H9 (cell line): Measurements from ENCODE around the gene MAGI1. TPM values are rescaled to one million over a fixed set of nuclear protein-coding genes. Genes with fewer than 3 reads are reported as not detected.

Experiments used
- DNase-seq: peaks from one replicate; pipeline ENCODE4 v3.0.0-alpha.2; 2017
- H2AFZ ChIP-seq: one replicate; pipeline ENCODE4 v1.6.1; 2013; ENCODE audit warnings: mild to moderate bottlenecking, low read length, control low read depth, moderate library complexity
- H2AK5ac ChIP-seq: 2 replicates; pipeline ENCODE4 v1.6.1; 2013; ENCODE audit warnings: low read length, control low read depth, mixed read lengths; ENCODE audit not compliant: insufficient read length
- H2BK120ac ChIP-seq: one replicate; pipeline ENCODE4 v1.6.1; 2013; ENCODE audit warnings: low read depth, mild to moderate bottlenecking, low read length, control low read depth, inconsistent platforms; ENCODE audit not compliant: poor library complexity, severe bottlenecking
- H2BK12ac ChIP-seq: 2 replicates; pipeline ENCODE4 v1.6.1; 2013; ENCODE audit warnings: low read length, control low read depth, mixed read lengths, low read depth; ENCODE audit not compliant: insufficient read length
- H2BK15ac ChIP-seq: 2 replicates; pipeline ENCODE4 v1.6.1; 2013; ENCODE audit warnings: low read depth, low read length, control low read depth
- H2BK20ac ChIP-seq: one replicate; pipeline ENCODE4 v1.6.1; 2013; ENCODE audit warnings: low read depth, mild to moderate bottlenecking, low read length, control low read depth, inconsistent platforms; ENCODE audit not compliant: poor library complexity, severe bottlenecking
- H2BK5ac ChIP-seq: 2 replicates; pipeline ENCODE4 v1.6.1; 2013; ENCODE audit warnings: low read length, control low read depth, mixed read lengths; ENCODE audit not compliant: insufficient read length
- H3K14ac ChIP-seq: 2 replicates; pipeline ENCODE4 v1.6.1; 2013; ENCODE audit warnings: low read length, control low read depth; ENCODE audit not compliant: insufficient read depth
- H3K18ac ChIP-seq: 2 replicates; pipeline ENCODE4 v1.6.1; 2013; ENCODE audit warnings: low read depth, mild to moderate bottlenecking, mixed read lengths, low read length, control low read depth; ENCODE audit not compliant: insufficient read length
- H3K23ac ChIP-seq: 2 replicates; pipeline ENCODE4 v1.6.1; 2013; ENCODE audit warnings: low read length, control low read depth, mixed read lengths, low read depth; ENCODE audit not compliant: insufficient read length
- H3K23me2 ChIP-seq: 2 replicates; pipeline ENCODE4 v1.6.1; 2013; ENCODE audit warnings: low read depth, mild to moderate bottlenecking, mixed read lengths, low read length, control low read depth; ENCODE audit not compliant: insufficient read length, poor library complexity, severe bottlenecking
- H3K27ac ChIP-seq: 2 replicates; pipeline ENCODE4 v1.5.1; 2013; ENCODE audit warnings: low read length, control low read depth, mixed read lengths, low read depth; ENCODE audit not compliant: insufficient read length
- H3K27me3 ChIP-seq: 2 replicates; pipeline ENCODE4 v1.6.1; 2013; ENCODE audit warnings: low read length, control low read depth, inconsistent platforms; ENCODE audit not compliant: insufficient read depth
- H3K4ac ChIP-seq: 2 replicates; pipeline ENCODE4 v1.6.1; 2013; ENCODE audit warnings: low read depth, mild to moderate bottlenecking, control low read depth, inconsistent platforms, low read length, moderate library complexity
- H3K4me1 ChIP-seq: 2 replicates; pipeline ENCODE4 v1.6.1; 2013; ENCODE audit warnings: low read length, control low read depth, inconsistent platforms; ENCODE audit not compliant: insufficient read depth
- H3K4me2 ChIP-seq: 2 replicates; pipeline ENCODE4 v1.6.1; 2013; ENCODE audit warnings: low read length, control low read depth, mixed read lengths; ENCODE audit not compliant: insufficient read length, insufficient read depth
- H3K56ac ChIP-seq: 2 replicates; pipeline ENCODE4 v1.6.1; 2013; ENCODE audit warnings: low read depth, mild to moderate bottlenecking, mixed read lengths, low read length, control low read depth; ENCODE audit not compliant: insufficient read length
- H3K79me1 ChIP-seq: 2 replicates; pipeline ENCODE4 v1.6.1; 2013; ENCODE audit warnings: low read depth, mild to moderate bottlenecking, moderate library complexity, low read length, control low read depth, inconsistent platforms; ENCODE audit not compliant: insufficient read depth, poor library complexity, severe bottlenecking
- H3K79me2 ChIP-seq: 2 replicates; pipeline ENCODE4 v1.6.1; 2013; ENCODE audit warnings: low read length, control low read depth, inconsistent platforms; ENCODE audit not compliant: insufficient read depth
- H3K9ac ChIP-seq: 2 replicates; pipeline ENCODE4 v1.6.1; 2013; ENCODE audit warnings: low read length, control low read depth, mixed read lengths; ENCODE audit not compliant: insufficient read length; ENCODE audit errors: extremely low read depth
- H3K9me3 ChIP-seq: one replicate; pipeline ENCODE4 v1.6.1; 2013; ENCODE audit warnings: low read depth, low read length, inconsistent platforms; ENCODE audit not compliant: control insufficient read depth
- H3T11ph ChIP-seq: one replicate; pipeline ENCODE4 v1.6.1; 2013; ENCODE audit warnings: mild to moderate bottlenecking, low read length, control low read depth, inconsistent platforms
- H4K20me1 ChIP-seq: one replicate; pipeline ENCODE4 v1.6.1; 2013; ENCODE audit not compliant: control insufficient read depth, insufficient read length, insufficient read depth
- H4K5ac ChIP-seq: 2 replicates; pipeline ENCODE4 v1.6.1; 2013; ENCODE audit warnings: low read depth, mild to moderate bottlenecking, mixed read lengths, low read length, control low read depth; ENCODE audit not compliant: insufficient read length
- H4K8ac ChIP-seq: replicated peaks from 2 replicates; pipeline ENCODE4 v1.6.1; 2013; ENCODE audit warnings: low read length, control low read depth, mixed read lengths, low read depth; ENCODE audit not compliant: insufficient read length
- H4K91ac ChIP-seq: 2 replicates; pipeline ENCODE4 v1.6.1; 2013; ENCODE audit warnings: low read depth, mild to moderate bottlenecking, moderate library complexity, mixed read lengths, low read length, control low read depth; ENCODE audit not compliant: insufficient read length
- H3K27ac Mint-ChIP-seq, 3 experiments: 2 replicates in 2 of 3; 3 replicates in 1 of 3; pipeline ENCODE4 v1.8.0; 2020 to 2021; ENCODE audit warnings: mixed read lengths in 3 of 3, mild to moderate bottlenecking in 1 of 3, moderate library complexity in 1 of 3
- H3K27me3 Mint-ChIP-seq: 2 replicates; pipeline ENCODE4 v1.8.0; 2021; ENCODE audit warnings: low read depth, mild to moderate bottlenecking, moderate library complexity, mixed read lengths
- H3K36me3 Mint-ChIP-seq, 3 experiments: 2 replicates in 2 of 3; 3 replicates in 1 of 3; pipeline ENCODE4 v1.8.0; 2020 to 2021; ENCODE audit warnings: low read depth in 3 of 3, mixed read lengths in 3 of 3; ENCODE audit not compliant: insufficient read depth in 1 of 3
- H3K4me1 Mint-ChIP-seq, 2 experiments: 2 replicates each; pipeline ENCODE4 v1.8.0; 2020; ENCODE audit warnings: mixed read lengths in 2 of 2
- H3K4me3 Mint-ChIP-seq, 2 experiments: 2 replicates in 1 of 2; 3 replicates in 1 of 2; pipeline ENCODE4 v1.8.0; 2020 to 2021; ENCODE audit warnings: mild to moderate bottlenecking in 2 of 2, mixed read lengths in 2 of 2, moderate library complexity in 1 of 2
- H3K9me3 Mint-ChIP-seq, 2 experiments: 2 replicates in 1 of 2; 3 replicates in 1 of 2; pipeline ENCODE4 v1.8.0; 2020; ENCODE audit warnings: mild to moderate bottlenecking in 2 of 2, mixed read lengths in 2 of 2, moderate library complexity in 1 of 2
- whole genome bisulfite sequencing: extraction: QIAGEN DNeasy Blood & Tissue Kit; methylation state at CpG from one replicate; pipeline ENCODE4 v1.1.7; 2013; ENCODE audit warnings: missing lambda C conversion rate, low lambda C conversion rate, mixed read lengths; ENCODE audit not compliant: insufficient read length; ENCODE audit errors: extremely low coverage; 5-methylcytosine and 5-hydroxymethylcytosine counted together
- total RNA-seq: library from RNA; stranded (reverse); gene quantifications from 2 replicates; pipeline ENCODE4 v1.2.1, GENCODE V29; 2021
- TF ChIP-seq, protein P1 (sequence below): fragments of 200-600 bp; sonication (generic); conservative IDR thresholded peaks from 3 replicates; pipeline ENCODE4 v1.8.0; 2021; ENCODE audit warnings: antibody characterized with exemption, mild to moderate bottlenecking

MAGI1 gene
- total RNA-seq, 1 experiment from 2014 or later, result 65.7 TPM

DNA sequence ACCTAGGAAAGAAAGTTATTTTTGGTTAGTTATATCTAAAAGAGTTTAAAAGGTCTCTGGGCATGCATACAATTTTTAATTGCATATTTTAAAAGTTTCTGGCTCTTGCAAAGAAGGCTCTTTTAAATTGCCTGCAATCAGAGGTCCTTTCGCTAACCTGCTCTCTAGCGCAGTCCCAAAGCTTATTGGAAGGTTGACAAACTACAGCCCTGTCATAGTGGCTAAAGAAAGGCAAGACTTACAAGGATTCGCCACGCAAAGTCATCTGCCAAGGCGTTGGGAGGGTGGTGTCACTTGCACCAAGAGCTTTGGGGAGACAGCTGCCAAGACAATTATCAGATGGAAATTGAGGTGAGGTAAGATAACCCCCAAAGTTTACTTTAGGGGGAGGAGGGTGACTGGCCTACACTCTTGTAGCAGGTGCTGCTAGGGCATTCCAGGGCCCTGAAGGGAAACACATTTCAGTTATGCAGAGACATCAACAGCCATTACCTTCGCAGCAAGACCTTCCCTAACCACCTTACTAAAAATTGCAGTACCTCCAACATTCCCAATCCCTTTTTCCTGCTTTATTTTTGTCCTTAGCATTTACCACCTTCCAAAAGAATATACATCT is 606.2 kb downstream of the MAGI1 start:
- Histone ChIP-seq H3K23me2 (no peaks in the 10 kb centered on the region), H3K56ac (no peak overlapping the region), H2BK12ac (no peak overlapping the region), H3T11ph (no peak overlapping the region), H2AK5ac (no peak overlapping the region), H3K4ac (no peak overlapping the region), H3K4me2 (no peak overlapping the region), H3K4me1 (no peaks in the 10 kb centered on the region), H3K23ac (no peak overlapping the region), H2BK20ac (no peak overlapping the region), H3K9me3 (no peaks in the 10 kb centered on the region), H2BK120ac (no peak overlapping the region), H4K20me1 (no peaks in the 10 kb centered on the region), H2AFZ (no peak overlapping the region), H3K9ac (no peak overlapping the region), H3K18ac (no peak overlapping the region), H4K91ac (no peak overlapping the region), H4K8ac (no peak overlapping the region), H2BK5ac (no peak overlapping the region), H3K79me1 (no peaks in the 10 kb centered on the region), H3K14ac (no peak overlapping the region), H3K79me2 (no peaks in the 10 kb centered on the region), H2BK15ac (no peak overlapping the region), H3K27me3 (no peaks in the 10 kb centered on the region), H4K5ac (no peak overlapping the region), H3K27ac (no peak overlapping the region)
- Mint-ChIP-seq H3K27ac (no peak overlapping the region; a peak in 1 of 7 replicates), H3K36me3 (peaks cover 28 to 60% (median 56%) of the 10 kb centered on the region in 3 experiments; a peak in 6 of 7 replicates), H3K9me3 (no peaks in the 10 kb centered on the region), H3K27me3 (no peaks in the 10 kb centered on the region), H3K4me1 (no peaks in the 10 kb centered on the region), H3K4me3 (no peak overlapping the region)
- TF ChIP-seq, protein P1, sequence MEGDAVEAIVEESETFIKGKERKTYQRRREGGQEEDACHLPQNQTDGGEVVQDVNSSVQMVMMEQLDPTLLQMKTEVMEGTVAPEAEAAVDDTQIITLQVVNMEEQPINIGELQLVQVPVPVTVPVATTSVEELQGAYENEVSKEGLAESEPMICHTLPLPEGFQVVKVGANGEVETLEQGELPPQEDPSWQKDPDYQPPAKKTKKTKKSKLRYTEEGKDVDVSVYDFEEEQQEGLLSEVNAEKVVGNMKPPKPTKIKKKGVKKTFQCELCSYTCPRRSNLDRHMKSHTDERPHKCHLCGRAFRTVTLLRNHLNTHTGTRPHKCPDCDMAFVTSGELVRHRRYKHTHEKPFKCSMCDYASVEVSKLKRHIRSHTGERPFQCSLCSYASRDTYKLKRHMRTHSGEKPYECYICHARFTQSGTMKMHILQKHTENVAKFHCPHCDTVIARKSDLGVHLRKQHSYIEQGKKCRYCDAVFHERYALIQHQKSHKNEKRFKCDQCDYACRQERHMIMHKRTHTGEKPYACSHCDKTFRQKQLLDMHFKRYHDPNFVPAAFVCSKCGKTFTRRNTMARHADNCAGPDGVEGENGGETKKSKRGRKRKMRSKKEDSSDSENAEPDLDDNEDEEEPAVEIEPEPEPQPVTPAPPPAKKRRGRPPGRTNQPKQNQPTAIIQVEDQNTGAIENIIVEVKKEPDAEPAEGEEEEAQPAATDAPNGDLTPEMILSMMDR, result no peak
- no CpG with 5 or more reads among the region's 6 CpGs for WGBS
- DNase-seq, result no peak
